ENCODE measurements around the gene RAB1B.

DNA sequence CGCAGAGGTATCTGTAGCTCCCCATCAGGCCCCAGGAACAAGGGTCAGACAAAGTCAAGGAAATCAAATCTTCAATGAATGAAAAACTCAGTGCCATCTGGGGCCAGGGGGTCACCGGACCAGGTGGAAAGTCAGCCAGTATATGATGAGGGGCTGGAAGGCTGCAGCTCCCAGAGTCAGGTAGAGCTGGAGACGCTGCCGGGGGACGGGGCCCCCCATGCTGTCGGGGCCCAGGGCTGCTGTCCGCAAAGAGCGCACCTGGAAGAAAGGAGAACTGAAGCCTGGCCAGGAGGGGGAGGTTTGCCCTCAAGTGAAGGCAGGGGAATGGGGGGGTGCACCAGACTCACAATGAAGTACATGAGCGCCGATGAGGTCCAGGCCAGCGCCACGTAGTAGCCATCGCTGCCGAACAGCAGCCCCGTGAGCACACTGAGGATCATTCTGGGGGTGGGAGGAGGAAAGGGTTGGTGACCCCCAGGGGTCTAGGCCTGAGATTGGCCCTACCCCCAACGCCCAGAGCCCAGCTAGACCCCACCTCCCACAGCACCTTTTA lies 16.2 kb downstream of the RAB1B start:
- TF ChIP-seq GATA2 (IDR thresholded peaks at IDR 0.05; ENCODE audit: low read depth, low read length) (no peak), GATA3 (IDR thresholded peaks at IDR 0.05; ENCODE audit: low read depth, low read length) (no peak)
